H1 (cell line): ENCODE results near the gene POM121C. TPM values are rescaled to one million over a fixed set of nuclear protein-coding genes. Genes with fewer than 3 reads are reported as not detected.
"Not testable (repeated sequence)": the region's sequence is repeated elsewhere in the genome, so short reads cannot be mapped to it uniquely, and the experiment has no call there.

ENCODE experiments used
- CTCF ChIA-PET: fragments of 300-600 bp; sonication (Branson Sonifier 250); formaldehyde crosslinking; loops from one replicate; lab custom pipeline; 2021; ENCODE audit not compliant: partially characterized antibody; lab: Charles Lee
- POLR2A ChIA-PET: fragments of 300-600 bp; sonication (Branson Sonifier 250); formaldehyde crosslinking; loops from one replicate; lab custom pipeline; 2021; ENCODE audit warnings: inconsistent platforms; ENCODE audit not compliant: partially characterized antibody; lab: Charles Lee
- DNase-seq, 2 experiments: peaks; one replicate each; pipeline versions ENCODE4 v3.0.0 to v3.0.0-alpha.2; 2010 to 2022; ENCODE audit warnings: low spot score in 2 of 2, low read depth in 1 of 2, mixed read lengths in 1 of 2
- FAIRE-seq: peaks from 2 replicates; lab custom pipeline; 2011; peaks lifted over from hg19 to GRCh38; lab: Jason Lieb, UNC
- H2AFZ ChIP-seq: 2 replicates; pipeline ENCODE4 v1.8.1; 2012; ENCODE audit warnings: low read length, inconsistent platforms
- H2AK5ac ChIP-seq: 2 replicates; pipeline ENCODE4 v1.6.1; 2013; ENCODE audit warnings: low read depth, low read length
- H2BK120ac ChIP-seq: replicated peaks from 2 replicates; pipeline ENCODE3; 2013; ENCODE audit warnings: low read depth, low read length, inconsistent platforms
- H2BK12ac ChIP-seq: 2 replicates; pipeline ENCODE4 v1.6.1; 2013; ENCODE audit warnings: low read depth, low read length
- H2BK15ac ChIP-seq: 2 replicates; pipeline ENCODE4 v1.6.1; 2013; ENCODE audit warnings: low read length
- H2BK20ac ChIP-seq: 2 replicates; pipeline ENCODE4 v1.6.1; 2013; ENCODE audit warnings: low read length
- H2BK5ac ChIP-seq: 2 replicates; pipeline ENCODE4 v1.6.1; 2013; ENCODE audit warnings: low read depth, low read length
- H3K14ac ChIP-seq: 2 replicates; pipeline ENCODE4 v1.6.1; 2013; ENCODE audit warnings: inconsistent platforms; ENCODE audit not compliant: insufficient read length
- H3K18ac ChIP-seq: 2 replicates; pipeline ENCODE4 v1.6.1; 2013; ENCODE audit warnings: low read length; ENCODE audit errors: extremely low read depth
- H3K23ac ChIP-seq: 2 replicates; pipeline ENCODE4 v1.6.1; 2013; ENCODE audit warnings: inconsistent platforms; ENCODE audit not compliant: insufficient read length
- H3K23me2 ChIP-seq: 2 replicates; pipeline ENCODE4 v1.6.1; 2013; ENCODE audit warnings: low read depth, low read length
- H3K27ac ChIP-seq: 2 replicates; pipeline ENCODE4 v1.6.1; 2011; ENCODE audit warnings: low read depth, low read length, inconsistent platforms
- H3K27me3 ChIP-seq, 4 experiments: replicated peaks in 1 of 4; 1 replicate in 1 of 4; 2 replicates in 3 of 4; pipeline versions ENCODE4 v1.6.1 to v1.8.1; 2011 to 2013; ENCODE audit warnings: low read length in 3 of 4, mild to moderate bottlenecking in 3 of 4, inconsistent platforms in 2 of 4, mixed read lengths in 2 of 4, moderate library complexity in 1 of 4; ENCODE audit not compliant: control insufficient read depth in 3 of 4, insufficient read depth in 3 of 4; ENCODE audit errors: extremely low read depth in 1 of 4
- H3K36me3 ChIP-seq, 4 experiments: 2 replicates each; pipeline versions ENCODE4 v1.6.1 to v1.8.1; 2011 to 2013; ENCODE audit warnings: mild to moderate bottlenecking in 4 of 4, low read length in 3 of 4, moderate library complexity in 2 of 4, control low read depth in 1 of 4, inconsistent platforms in 1 of 4; ENCODE audit not compliant: insufficient read depth in 4 of 4, control insufficient read depth in 2 of 4
- H3K4ac ChIP-seq: replicated peaks from 2 replicates; pipeline ENCODE3; 2013; ENCODE audit warnings: low read length, low read depth, mixed read lengths, inconsistent platforms; ENCODE audit not compliant: insufficient read length
- H3K4me1 ChIP-seq, 4 experiments: replicated peaks in 1 of 4; 1 replicate in 1 of 4; 2 replicates in 3 of 4; pipeline versions ENCODE4 v1.6.1 to v1.8.1; 2011 to 2013; ENCODE audit warnings: low read length in 3 of 4, inconsistent platforms in 2 of 4, mixed read lengths in 1 of 4; ENCODE audit not compliant: insufficient read depth in 4 of 4, control insufficient read depth in 3 of 4
- H3K4me2 ChIP-seq, 2 experiments: 2 replicates each; pipeline versions ENCODE4 v1.6.1 to v1.8.1; 2011 to 2013; ENCODE audit warnings: low read depth in 2 of 2, low read length in 2 of 2, control low read depth in 1 of 2, inconsistent platforms in 1 of 2, mild to moderate bottlenecking in 1 of 2; ENCODE audit not compliant: insufficient read depth in 1 of 2
- H3K4me3 ChIP-seq, 4 experiments: fragments of 200-600, 300-600 bp in 1 of 4; sonication (generic), shearing (Covaris generic), sonication (Bioruptor Twin) in 1 of 4; 2 replicates each; pipeline versions ENCODE4 v1.5.1 to v1.8.1; 2011 to 2016; ENCODE audit warnings: low read length in 4 of 4, low read depth in 3 of 4, control low read depth in 2 of 4, inconsistent platforms in 2 of 4, mild to moderate bottlenecking in 2 of 4, mixed read lengths in 1 of 4, moderate library complexity in 1 of 4; ENCODE audit not compliant: insufficient read depth in 2 of 4; ENCODE audit errors: extremely low read depth in 1 of 4
- H3K56ac ChIP-seq: replicated peaks from 2 replicates; pipeline ENCODE3; 2013; ENCODE audit warnings: low read depth, mild to moderate bottlenecking, mixed read lengths, low read length, inconsistent platforms; ENCODE audit not compliant: insufficient read length
- H3K79me1 ChIP-seq: 2 replicates; pipeline ENCODE4 v1.6.1; 2013; ENCODE audit warnings: low read depth, low read length, control low read depth
- H3K79me2 ChIP-seq, 2 experiments: 2 replicates each; pipeline versions ENCODE4 v1.6.1 to v1.8.1; 2012 to 2013; ENCODE audit warnings: low read length in 2 of 2, mild to moderate bottlenecking in 2 of 2, inconsistent platforms in 1 of 2; ENCODE audit not compliant: insufficient read depth in 2 of 2, control insufficient read depth in 1 of 2
- H3K9ac ChIP-seq, 4 experiments: replicated peaks in 1 of 4; 1 replicate in 1 of 4; 2 replicates in 3 of 4; pipeline versions ENCODE4 v1.6.1 to v1.8.1; 2011 to 2013; ENCODE audit warnings: low read depth in 3 of 4, low read length in 3 of 4, control low read depth in 2 of 4, mild to moderate bottlenecking in 2 of 4, moderate library complexity in 2 of 4, inconsistent platforms in 1 of 4; ENCODE audit errors: extremely low read depth in 1 of 4
- H3K9me3 ChIP-seq, 2 experiments: 2 replicates each; pipeline versions ENCODE4 v1.6.1 to v1.8.1; 2012 to 2013; ENCODE audit warnings: mild to moderate bottlenecking in 2 of 2, moderate library complexity in 2 of 2, control low read depth in 1 of 2, inconsistent platforms in 1 of 2, low read depth in 1 of 2, low read length in 1 of 2, mixed read lengths in 1 of 2; ENCODE audit not compliant: insufficient read depth in 2 of 2
- H4K20me1 ChIP-seq, 2 experiments: replicated peaks in 1 of 2; 2 replicates each; pipeline versions ENCODE3 to v1.8.1; 2011 to 2013; ENCODE audit warnings: inconsistent platforms in 2 of 2, low read length in 2 of 2, mild to moderate bottlenecking in 1 of 2; ENCODE audit not compliant: insufficient read depth in 2 of 2, control insufficient read depth in 1 of 2
- H4K5ac ChIP-seq: 2 replicates; pipeline ENCODE4 v1.6.1; 2013; ENCODE audit warnings: low read length, low read depth, mixed read lengths, inconsistent platforms; ENCODE audit not compliant: insufficient read length
- H4K8ac ChIP-seq: 2 replicates; pipeline ENCODE4 v1.8.0; 2013; ENCODE audit warnings: mild to moderate bottlenecking, moderate library complexity, low read length, inconsistent platforms; ENCODE audit not compliant: insufficient read depth; ENCODE audit errors: extremely low read depth
- H4K91ac ChIP-seq: replicated peaks from 2 replicates; pipeline ENCODE3; 2013; ENCODE audit warnings: low read length, mixed read lengths, inconsistent platforms; ENCODE audit not compliant: insufficient read length
- WGBS, 2 experiments: shearing (Covaris generic) in 1 of 2; methylation state at CpG; one replicate each; pipeline versions ENCODE4 v1.1.6 to v1.1.7; 2013 to 2015; ENCODE audit warnings: low lambda C conversion rate in 2 of 2, mixed read lengths in 2 of 2, inconsistent platforms in 1 of 2, low coverage in 1 of 2, missing lambda C conversion rate in 1 of 2; ENCODE audit not compliant: insufficient replicate concordance in 2 of 2, insufficient coverage in 1 of 2, insufficient read length in 1 of 2; ENCODE audit errors: extremely low coverage in 1 of 2, missing lambda C conversion rate in 1 of 2; 5-methylcytosine and 5-hydroxymethylcytosine counted together
- polyA plus RNA-seq, 7 experiments: library from polyadenylated mRNA; depleted of rRNA in 3 of 7; stranded (reverse) in 5 of 7; unstranded in 2 of 7; fragments of >200 nt in 5 of 7; fragments of 200-250 nt in 2 of 7; gene quantifications; 1 replicate in 5 of 7; 2 replicates in 1 of 7; 4 replicates in 1 of 7; pipeline versions ENCODE4 v1.2.1 to v1.2.3, GENCODE V29; 2011 to 2013; ENCODE audit warnings: missing spikeins in 2 of 7, mixed read lengths in 2 of 7
- total RNA-seq: library from RNA; stranded (reverse); fragmentation: NEBNext Ultra II Directional; extraction: Animal tissue kit (Norgen Biotek cat#: 25700); gene quantifications from 2 replicates; pipeline ENCODE4 v1.2.1, GENCODE V29; 2021

Gene POM121C
- total and polyA plus RNA-seq, 2 of the 8 experiments (the other 6 are each of a cell fraction or from before 2014, with no cell fraction given) = 16.5 to 58.0 TPM

- peaks cover 5 to 43% (median 12%) of the 10 kb centered on the region in 4 experiments; a peak in 7 of 8 replicates for H3K36me3 ChIP-seq
- H3K79me2 ChIP-seq, H2AK5ac ChIP-seq, H3K9me3 ChIP-seq, H3K9ac ChIP-seq, H2BK5ac ChIP-seq, DNase-seq, POLR2A ChIA-PET, H2BK12ac ChIP-seq, H3K4me2 ChIP-seq, H3K27ac ChIP-seq, H2BK15ac ChIP-seq, H4K20me1 ChIP-seq, FAIRE-seq, H4K91ac ChIP-seq, H3K4ac ChIP-seq, H4K8ac ChIP-seq, H3K23me2 ChIP-seq, H4K5ac ChIP-seq, H2BK120ac ChIP-seq, H3K4me1 ChIP-seq, H3K27me3 ChIP-seq, H3K14ac ChIP-seq, H2BK20ac ChIP-seq, H3K79me1 ChIP-seq, H3K4me3 ChIP-seq, H3K23ac ChIP-seq, H3K56ac ChIP-seq, H2AFZ ChIP-seq, H3K18ac ChIP-seq: not testable (repeated sequence)
- CTCF ChIA-PET = interaction anchor here (0.6 kb wide), 1 partner anchor 19 kb away, joined by 3 read pairs; no protein-coding TSS in a partner anchor
- WGBS, 2 experiments = 91% methylated on average over 10 of the region's 13 CpGs; no CpG with 5 or more reads in 1 of the 2 experiments
Observed at GRCh38 chr7:75420152-75420551, 65.9 kb downstream of the POM121C start.

DNA sequence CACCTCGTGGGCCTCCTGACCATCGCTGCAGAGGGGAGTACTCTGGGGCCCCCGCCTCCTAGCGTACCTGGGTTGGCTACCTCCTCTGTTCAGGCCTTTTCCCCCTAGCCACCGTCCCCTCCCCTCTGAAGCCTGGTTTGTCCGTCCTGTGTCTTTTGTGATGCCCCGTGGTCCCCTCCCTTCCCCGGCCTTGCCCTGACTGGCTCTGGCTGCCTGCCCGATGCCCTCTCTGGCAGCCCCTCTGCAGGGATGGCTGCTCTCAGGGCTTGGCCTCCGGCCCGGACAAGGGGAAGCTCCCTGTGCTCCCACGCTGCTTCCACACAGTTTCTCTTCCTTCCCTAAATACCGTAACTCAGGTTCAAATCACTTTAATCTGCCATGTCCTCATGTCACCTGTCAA, 66.4 kb downstream of the POM121C start:
- not testable (repeated sequence) for DNase-seq, H3K14ac ChIP-seq

More for the DNA sequence above, 66.4 kb downstream of the POM121C start:
- H2BK12ac ChIP-seq, H3K79me2 ChIP-seq, H2BK120ac ChIP-seq, H4K20me1 ChIP-seq, H3K4ac ChIP-seq, H4K91ac ChIP-seq, H2AFZ ChIP-seq, H3K9me3 ChIP-seq, H4K8ac ChIP-seq, H3K56ac ChIP-seq, H3K9ac ChIP-seq, H3K4me2 ChIP-seq, H2AK5ac ChIP-seq, H3K23me2 ChIP-seq, H4K5ac ChIP-seq, H3K27ac ChIP-seq, H3K4me1 ChIP-seq, H2BK20ac ChIP-seq, H3K79me1 ChIP-seq, H3K4me3 ChIP-seq, H2BK5ac ChIP-seq, FAIRE-seq, H3K27me3 ChIP-seq, H2BK15ac ChIP-seq, H3K18ac ChIP-seq, POLR2A ChIA-PET, H3K23ac ChIP-seq: not testable (repeated sequence)
- peaks cover 5 to 43% (median 12%) of the 10 kb centered on the region in 4 experiments; a peak in 7 of 8 replicates for H3K36me3 ChIP-seq
- CTCF ChIA-PET = interaction anchor here (1.5 kb wide), 1 partner anchor 15 kb away, joined by 3 read pairs; no protein-coding TSS in a partner anchor
- WGBS, 2 experiments = 90% methylated on average over 7 of the region's 13 CpGs; no CpG with 5 or more reads in 1 of the 2 experiments
